Cortex of kidney (tissue), 1 donor: ENCODE data around the gene FOXN3.

Source experiments
- DNase-seq: peaks from one replicate; lab custom pipeline; 2025; lab: John Stamatoyannopoulos, UW

FOXN3 gene

GRCh38 chr14:89382901-89383845 is 33.9 kb downstream of the FOXN3 start:
- DNase-seq: no peak

- no peak for DNase-seq
Measured at GRCh38 chr14:89382487-89382886, 34.5 kb downstream of the FOXN3 start.

- no peak for DNase-seq
Measured at GRCh38 chr14:89379891-89380820, 36.9 kb downstream of the FOXN3 start.

- DNase-seq: no peak
Measured at GRCh38 chr14:89379006-89379405, 38.0 kb downstream of the FOXN3 start.

- no peak for DNase-seq
Measured at GRCh38 chr14:89378119-89378518, 38.9 kb downstream of the FOXN3 start.

- DNase-seq: no peak
Measured at GRCh38 chr14:89377544-89377943, 39.5 kb downstream of the FOXN3 start.

- no peak for DNase-seq
Measured at GRCh38 chr14:89374908-89375307, 42.1 kb downstream of the FOXN3 start.

- DNase-seq: no peak
Measured at GRCh38 chr14:89373185-89373584, 43.8 kb downstream of the FOXN3 start.

GRCh38 chr14:89372512-89372883 is 44.5 kb downstream of the FOXN3 start:
- no peak for DNase-seq

- no peak for DNase-seq
Measured at GRCh38 chr14:89371585-89372511, 45.2 kb downstream of the FOXN3 start.

GRCh38 chr14:89370781-89371180 is 46.3 kb downstream of the FOXN3 start:
- DNase-seq: no peak

GRCh38 chr14:89370381-89370780 is 46.7 kb downstream of the FOXN3 start:
- no peak for DNase-seq

GRCh38 chr14:89369656-89370055 is 47.4 kb downstream of the FOXN3 start:
- DNase-seq: no peak

- DNase-seq: no peak
Measured at GRCh38 chr14:89368490-89369477, 48.2 kb downstream of the FOXN3 start.

GRCh38 chr14:89367779-89368120 is 49.3 kb downstream of the FOXN3 start:
- no peak for DNase-seq

- DNase-seq: no peak
Measured at GRCh38 chr14:89366864-89367778, 49.9 kb downstream of the FOXN3 start.

GRCh38 chr14:89365061-89365801 is 51.8 kb downstream of the FOXN3 start:
- DNase-seq: no peak

- DNase-seq: no peak
Measured at GRCh38 chr14:89364316-89364715, 52.7 kb downstream of the FOXN3 start.

GRCh38 chr14:89360277-89360676 is 56.8 kb downstream of the FOXN3 start:
- no peak for DNase-seq
